NCI-H510A treated with DMSO at 0.1 percent for 48 hours (cell line): ENCODE data around the gene C5AR2.
"Not testable (repeated sequence)": the region's sequence is repeated elsewhere in the genome, so short reads cannot be mapped to it uniquely, and the experiment has no call there.

Experiments used
- DNase-seq: peaks from one replicate; lab custom pipeline; 2025; lab: John Stamatoyannopoulos, UW

The C5AR2 gene

GRCh38 chr19:47363758-47364531 lies 32.0 kb downstream of the C5AR2 start:
- no peak for DNase-seq

GRCh38 chr19:47365455-47365854 lies 33.5 kb downstream of the C5AR2 start:
- DNase-seq: not testable (repeated sequence)

GRCh38 chr19:47370045-47370611 lies 38.2 kb downstream of the C5AR2 start:
- DNase-seq: no peak

GRCh38 chr19:47371261-47371660 lies 39.3 kb downstream of the C5AR2 start:
- DNase-seq: no peak

GRCh38 chr19:47372603-47373002 lies 40.6 kb downstream of the C5AR2 start:
- DNase-seq: no peak

GRCh38 chr19:47373246-47374240 lies 41.6 kb downstream of the C5AR2 start:
- DNase-seq: no peak

- DNase-seq: no peak
Measured at GRCh38 chr19:47374876-47375693, 43.1 kb downstream of the C5AR2 start.

- DNase-seq: no peak
Measured at GRCh38 chr19:47375694-47376588, 44.0 kb downstream of the C5AR2 start.

GRCh38 chr19:47376589-47377144 lies 44.7 kb downstream of the C5AR2 start:
- no peak for DNase-seq

GRCh38 chr19:47377208-47377701 lies 45.3 kb downstream of the C5AR2 start:
- DNase-seq: no peak

GRCh38 chr19:47377801-47378200 lies 45.8 kb downstream of the C5AR2 start:
- DNase-seq: no peak

GRCh38 chr19:47378246-47378645 lies 46.3 kb downstream of the C5AR2 start:
- DNase-seq: no peak

- DNase-seq: no peak
Measured at GRCh38 chr19:47379381-47379938, 47.5 kb downstream of the C5AR2 start.

- no peak for DNase-seq
Measured at GRCh38 chr19:47380559-47380958, 48.6 kb downstream of the C5AR2 start.

GRCh38 chr19:47381121-47381520 lies 49.1 kb downstream of the C5AR2 start:
- no peak for DNase-seq

GRCh38 chr19:47381653-47382279 lies 49.8 kb downstream of the C5AR2 start:
- DNase-seq: no peak

- not testable (repeated sequence) for DNase-seq
Measured at GRCh38 chr19:47383890-47384289, 51.9 kb downstream of the C5AR2 start.

GRCh38 chr19:47384533-47384932 lies 52.6 kb downstream of the C5AR2 start:
- DNase-seq: not testable (repeated sequence)

- DNase-seq: not testable (repeated sequence)
Measured at GRCh38 chr19:47386582-47386981, 54.6 kb downstream of the C5AR2 start.
